CD14-positive monocyte (primary cell): ENCODE results near the gene AATK. TPM values are rescaled to one million over a fixed set of nuclear protein-coding genes. Genes with fewer than 3 reads are reported as not detected.

Experiments
- DNase-seq, 3 donors: peaks; one replicate each; pipeline ENCODE4 v3.0.0-alpha.2; 2011 to 2022
- H2AFZ ChIP-seq: 2 replicates; pipeline ENCODE4 v1.6.0; 2012; ENCODE audit warnings: mild to moderate bottlenecking, low read depth, low read length, inconsistent platforms; ENCODE audit not compliant: insufficient read depth, poor library complexity, severe bottlenecking
- H3K27ac ChIP-seq, 2 donors: 1 replicate in 1 of 2; 2 replicates in 1 of 2; pipeline ENCODE4 v1.5.1; 2012 to 2013; ENCODE audit warnings: low read length in 2 of 2, control low read depth in 1 of 2, inconsistent platforms in 1 of 2, low read depth in 1 of 2, mild to moderate bottlenecking in 1 of 2
- H3K27me3 ChIP-seq, 2 donors: one replicate each; pipeline versions ENCODE4 v1.6.0 to v1.6.1; 2011 to 2013; ENCODE audit warnings: low read length in 2 of 2; ENCODE audit not compliant: control insufficient read depth in 2 of 2, insufficient read depth in 2 of 2
- H3K36me3 ChIP-seq, 2 donors: replicated peaks in 1 of 2; 1 replicate in 1 of 2; 2 replicates in 1 of 2; pipeline versions ENCODE4 v1.5.1 to v1.6.1; 2012 to 2013; ENCODE audit warnings: low read length in 2 of 2, control low read depth in 1 of 2, inconsistent platforms in 1 of 2, mild to moderate bottlenecking in 1 of 2; ENCODE audit not compliant: insufficient read depth in 2 of 2, control insufficient read depth in 1 of 2
- H3K4me1 ChIP-seq, 2 donors: 1 replicate in 1 of 2; 2 replicates in 1 of 2; pipeline versions ENCODE4 v1.5.1 to v1.6.1; 2012 to 2013; ENCODE audit warnings: low read length in 2 of 2, control low read depth in 1 of 2, inconsistent platforms in 1 of 2, mild to moderate bottlenecking in 1 of 2, moderate library complexity in 1 of 2; ENCODE audit not compliant: insufficient read depth in 2 of 2, control insufficient read depth in 1 of 2
- H3K4me2 ChIP-seq: replicated peaks from 2 replicates; pipeline ENCODE3; 2012; ENCODE audit warnings: low read length, moderate library complexity, mild to moderate bottlenecking; ENCODE audit not compliant: poor library complexity, severe bottlenecking; ENCODE audit errors: extremely low read depth
- H3K4me3 ChIP-seq, 3 experiments: fragments of 200-600 bp in 1 of 3; sonication (generic) in 1 of 3; replicated peaks in 1 of 3; 1 replicate in 2 of 3; 2 replicates in 1 of 3; pipeline ENCODE4 v1.5.1; 2011 to 2013; ENCODE audit warnings: low read length in 3 of 3, mild to moderate bottlenecking in 3 of 3, control low read depth in 2 of 3, low read depth in 2 of 3, inconsistent platforms in 1 of 3, moderate library complexity in 1 of 3
- H3K79me2 ChIP-seq: 2 replicates; pipeline ENCODE4 v1.6.0; 2012; ENCODE audit warnings: mild to moderate bottlenecking, control low read depth, inconsistent platforms, low read length, moderate library complexity; ENCODE audit not compliant: insufficient read depth
- H3K9ac ChIP-seq: 2 replicates; pipeline ENCODE4 v1.6.0; 2017; ENCODE audit warnings: low read length, mild to moderate bottlenecking; ENCODE audit not compliant: insufficient read depth, poor library complexity, severe bottlenecking
- H3K9me3 ChIP-seq, 2 donors: replicated peaks in 1 of 2; 1 replicate in 1 of 2; 2 replicates in 1 of 2; pipeline versions ENCODE4 v1.5.1 to v1.6.1; 2012 to 2013; ENCODE audit warnings: low read length in 2 of 2, control low read depth in 1 of 2; ENCODE audit not compliant: control insufficient read depth in 1 of 2, insufficient read depth in 1 of 2
- H4K20me1 ChIP-seq: 2 replicates; pipeline ENCODE4 v1.6.0; 2012; ENCODE audit warnings: mild to moderate bottlenecking, low read length, control low read depth, moderate library complexity; ENCODE audit not compliant: insufficient read depth
- H3K27ac Mint-ChIP-seq, 7 donors: one replicate each; pipeline ENCODE4 v1.8.0; 2020; ENCODE audit warnings: mild to moderate bottlenecking in 7 of 7, mixed read lengths in 7 of 7, moderate library complexity in 6 of 7, inconsistent platforms in 2 of 7
- H3K27me3 Mint-ChIP-seq, 3 donors: one replicate each; pipeline ENCODE4 v1.8.0; 2021 to 2022; ENCODE audit warnings: low read depth in 3 of 3, mild to moderate bottlenecking in 3 of 3, mixed read lengths in 3 of 3, moderate library complexity in 3 of 3, inconsistent platforms in 1 of 3
- H3K36me3 Mint-ChIP-seq, 2 donors: one replicate each; pipeline ENCODE4 v1.8.0; 2020; ENCODE audit warnings: mixed read lengths in 2 of 2, inconsistent platforms in 1 of 2, mild to moderate bottlenecking in 1 of 2
- H3K4me1 Mint-ChIP-seq: one replicate; pipeline ENCODE4 v1.8.0; 2020; ENCODE audit warnings: mild to moderate bottlenecking, mixed read lengths
- H3K4me3 Mint-ChIP-seq, 2 donors: one replicate each; pipeline ENCODE4 v1.8.0; 2020; ENCODE audit warnings: mild to moderate bottlenecking in 2 of 2, mixed read lengths in 2 of 2, moderate library complexity in 1 of 2
- H3K9me3 Mint-ChIP-seq, 7 donors: one replicate each; pipeline ENCODE4 v1.8.0; 2020 to 2022; ENCODE audit warnings: mixed read lengths in 7 of 7, mild to moderate bottlenecking in 6 of 7, moderate library complexity in 6 of 7, inconsistent platforms in 2 of 7
- WGBS: methylation state at CpG from one replicate; pipeline ENCODE4 v1.1.5; 2013; ENCODE audit warnings: missing lambda C conversion rate; ENCODE audit not compliant: insufficient coverage; 5-methylcytosine and 5-hydroxymethylcytosine counted together
- intact Hi-C, 2 donors: fragments of 100-400 bp; cut with micrococcal nuclease; formaldehyde crosslinking; loops; one replicate each; pipeline versions ENCODE4 v1.15.0 to v1.15.1; 2023
- polyA plus RNA-seq, 3 donors: library from polyadenylated mRNA; depleted of rRNA in 1 of 3; unstranded in 2 of 3; stranded (reverse) in 1 of 3; fragments of 300-500 nt in 2 of 3; fragments of >200 nt in 1 of 3; fragmentation: Illumina TruSeq in 2 of 3; gene quantifications; 1 replicate in 2 of 3; 2 replicates in 1 of 3; pipeline ENCODE4 v1.2.3, GENCODE V29; 2012 to 2021
- TF ChIP-seq, protein P1 (sequence below): fragments of 200-600 bp; IDR thresholded peaks from one replicate; pipeline ENCODE4 v1.8.0; 2022; ENCODE audit warnings: antibody characterized with exemption, mild to moderate bottlenecking

AATK gene
- polyA plus RNA-seq, 3 donors: 0.93 to 15.3 (median 2.0) TPM

DNA sequence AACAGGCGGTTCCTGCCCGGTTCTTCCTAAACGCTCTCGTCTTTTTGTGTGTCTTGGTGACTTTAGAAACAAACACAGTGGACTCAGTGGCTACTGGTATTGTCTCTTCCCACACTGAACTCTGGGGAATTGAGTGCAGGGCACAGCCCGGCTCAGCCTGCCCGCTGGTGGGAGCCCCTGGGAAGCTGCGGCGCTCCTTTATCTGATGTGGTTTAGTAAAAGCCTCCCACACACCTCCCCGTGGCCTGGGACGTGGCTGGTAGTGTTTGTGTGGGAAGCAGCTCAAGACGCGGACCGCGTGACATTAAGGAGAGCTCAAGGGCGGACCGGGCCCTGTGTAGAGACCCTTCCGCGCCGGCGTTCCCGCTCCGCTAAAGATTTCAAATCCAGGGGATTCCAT, 56.1 kb downstream of the AATK start:
- H3K9me3 Mint-ChIP-seq: no peaks in the 10 kb centered on the region
- Histone ChIP-seq H3K4me2 (no peak overlapping the region), H3K27me3 (no peaks in the 10 kb centered on the region), H3K27ac (no peak overlapping the region), H3K4me3 (no peak overlapping the region), H3K9me3 (no peaks in the 10 kb centered on the region), H3K4me1 (no peaks in the 10 kb centered on the region), H3K36me3 (no peaks in the 10 kb centered on the region), H4K20me1 (no peaks in the 10 kb centered on the region), H3K79me2 (no peaks in the 10 kb centered on the region), H2AFZ (no peak overlapping the region), H3K9ac (no peak overlapping the region)
- WGBS: 69% methylated on average over 4 of the region's 22 CpGs
- no peak overlapping the region for H3K27ac Mint-ChIP-seq
- no peak for DNase-seq
- H3K36me3 Mint-ChIP-seq: no peaks in the 10 kb centered on the region
- peaks cover 0 to 2% (median 0%) of the 10 kb centered on the region in 3 donors for H3K27me3 Mint-ChIP-seq
- intact Hi-C loops: loop anchor here (10.0 kb wide), 1 partner anchor 685 kb away; no protein-coding TSS in a partner anchor
- no peak overlapping the region for H3K4me3 Mint-ChIP-seq
- no peaks in the 10 kb centered on the region for H3K4me1 Mint-ChIP-seq
- TF ChIP-seq, protein P1, sequence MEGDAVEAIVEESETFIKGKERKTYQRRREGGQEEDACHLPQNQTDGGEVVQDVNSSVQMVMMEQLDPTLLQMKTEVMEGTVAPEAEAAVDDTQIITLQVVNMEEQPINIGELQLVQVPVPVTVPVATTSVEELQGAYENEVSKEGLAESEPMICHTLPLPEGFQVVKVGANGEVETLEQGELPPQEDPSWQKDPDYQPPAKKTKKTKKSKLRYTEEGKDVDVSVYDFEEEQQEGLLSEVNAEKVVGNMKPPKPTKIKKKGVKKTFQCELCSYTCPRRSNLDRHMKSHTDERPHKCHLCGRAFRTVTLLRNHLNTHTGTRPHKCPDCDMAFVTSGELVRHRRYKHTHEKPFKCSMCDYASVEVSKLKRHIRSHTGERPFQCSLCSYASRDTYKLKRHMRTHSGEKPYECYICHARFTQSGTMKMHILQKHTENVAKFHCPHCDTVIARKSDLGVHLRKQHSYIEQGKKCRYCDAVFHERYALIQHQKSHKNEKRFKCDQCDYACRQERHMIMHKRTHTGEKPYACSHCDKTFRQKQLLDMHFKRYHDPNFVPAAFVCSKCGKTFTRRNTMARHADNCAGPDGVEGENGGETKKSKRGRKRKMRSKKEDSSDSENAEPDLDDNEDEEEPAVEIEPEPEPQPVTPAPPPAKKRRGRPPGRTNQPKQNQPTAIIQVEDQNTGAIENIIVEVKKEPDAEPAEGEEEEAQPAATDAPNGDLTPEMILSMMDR: no peak

DNA sequence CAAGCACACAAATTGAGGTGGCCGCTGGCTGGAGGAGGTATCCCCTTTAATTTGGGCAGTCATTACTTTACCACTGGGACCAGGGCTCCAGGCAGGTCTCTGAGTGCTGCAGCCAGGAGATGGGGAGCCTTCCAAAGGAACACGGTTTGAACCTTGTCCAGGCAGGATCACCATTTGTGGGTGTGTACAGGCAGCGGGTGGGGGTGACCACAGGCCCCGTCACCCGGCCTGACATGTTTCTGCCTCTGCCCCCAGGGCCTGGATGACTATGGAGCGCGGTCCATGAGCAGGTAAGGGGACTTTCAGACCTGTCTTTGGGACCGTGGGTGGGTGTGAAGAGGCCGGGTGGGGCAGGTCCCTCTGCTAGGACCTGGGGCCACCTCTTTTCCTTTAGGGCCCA, 57.8 kb downstream of the AATK start:
- H3K4me2 ChIP-seq: no peak overlapping the region
- H3K27me3 Mint-ChIP-seq: peaks cover 0 to 2% (median 0%) of the 10 kb centered on the region in 3 donors
- H3K9me3 Mint-ChIP-seq: no peaks in the 10 kb centered on the region
- H3K4me3 ChIP-seq: no peak overlapping the region
- H3K27ac ChIP-seq: no peak overlapping the region
- no peaks in the 10 kb centered on the region for H3K4me1 Mint-ChIP-seq
- no peak overlapping the region for H3K9ac ChIP-seq
- no peaks in the 10 kb centered on the region for H3K36me3 Mint-ChIP-seq
- no peaks in the 10 kb centered on the region for H3K36me3 ChIP-seq
- no peaks in the 10 kb centered on the region for H3K79me2 ChIP-seq
- no peak overlapping the region for H3K27ac Mint-ChIP-seq
- no peaks in the 10 kb centered on the region for H3K9me3 ChIP-seq
- H3K4me1 ChIP-seq: no peaks in the 10 kb centered on the region
- H3K27me3 ChIP-seq: no peaks in the 10 kb centered on the region
- DNase-seq: no peak
- intact Hi-C loops: loop anchor here (10.0 kb wide), 1 partner anchor 683 kb away; no protein-coding TSS in a partner anchor
- H2AFZ ChIP-seq: no peak overlapping the region
- WGBS: 92% methylated on average over 9 of the region's 9 CpGs
- no peaks in the 10 kb centered on the region for H4K20me1 ChIP-seq
- TF ChIP-seq, protein P1: no peak
- H3K4me3 Mint-ChIP-seq: no peak overlapping the region
